Measurements from ENCODE around the gene RET.

- no peak for TF ChIP-seq CTCF (IDR thresholded peaks at IDR 0.05)
- TF ChIP-seq EP300 (IDR thresholded peaks at IDR 0.05): no peak
- no peak for TF ChIP-seq POLR2A (IDR thresholded peaks at IDR 0.05)
Measured at GRCh38 chr10:43064331-43065075, 12.4 kb upstream of the RET start.

Data from tibial nerve (tissue), 4 donors.